H9 (cell line): ENCODE results near the gene LRRC8B. TPM values are rescaled to one million over a fixed set of nuclear protein-coding genes. Genes with fewer than 3 reads are reported as not detected.

Source experiments
- DNase-seq: peaks from one replicate; pipeline ENCODE4 v3.0.0-alpha.2; 2017
- H2AFZ ChIP-seq: one replicate; pipeline ENCODE4 v1.6.1; 2013; ENCODE audit warnings: mild to moderate bottlenecking, low read length, control low read depth, moderate library complexity
- H2AK5ac ChIP-seq: 2 replicates; pipeline ENCODE4 v1.6.1; 2013; ENCODE audit warnings: low read length, control low read depth, mixed read lengths; ENCODE audit not compliant: insufficient read length
- H2BK120ac ChIP-seq: one replicate; pipeline ENCODE4 v1.6.1; 2013; ENCODE audit warnings: low read depth, mild to moderate bottlenecking, low read length, control low read depth, inconsistent platforms; ENCODE audit not compliant: poor library complexity, severe bottlenecking
- H2BK12ac ChIP-seq: 2 replicates; pipeline ENCODE4 v1.6.1; 2013; ENCODE audit warnings: low read length, control low read depth, mixed read lengths, low read depth; ENCODE audit not compliant: insufficient read length
- H2BK15ac ChIP-seq: 2 replicates; pipeline ENCODE4 v1.6.1; 2013; ENCODE audit warnings: low read depth, low read length, control low read depth
- H2BK20ac ChIP-seq: one replicate; pipeline ENCODE4 v1.6.1; 2013; ENCODE audit warnings: low read depth, mild to moderate bottlenecking, low read length, control low read depth, inconsistent platforms; ENCODE audit not compliant: poor library complexity, severe bottlenecking
- H2BK5ac ChIP-seq: 2 replicates; pipeline ENCODE4 v1.6.1; 2013; ENCODE audit warnings: low read length, control low read depth, mixed read lengths; ENCODE audit not compliant: insufficient read length
- H3K14ac ChIP-seq: 2 replicates; pipeline ENCODE4 v1.6.1; 2013; ENCODE audit warnings: low read length, control low read depth; ENCODE audit not compliant: insufficient read depth
- H3K18ac ChIP-seq: 2 replicates; pipeline ENCODE4 v1.6.1; 2013; ENCODE audit warnings: low read depth, mild to moderate bottlenecking, mixed read lengths, low read length, control low read depth; ENCODE audit not compliant: insufficient read length
- H3K23ac ChIP-seq: 2 replicates; pipeline ENCODE4 v1.6.1; 2013; ENCODE audit warnings: low read length, control low read depth, mixed read lengths, low read depth; ENCODE audit not compliant: insufficient read length
- H3K23me2 ChIP-seq: 2 replicates; pipeline ENCODE4 v1.6.1; 2013; ENCODE audit warnings: low read depth, mild to moderate bottlenecking, mixed read lengths, low read length, control low read depth; ENCODE audit not compliant: insufficient read length, poor library complexity, severe bottlenecking
- H3K27ac ChIP-seq: 2 replicates; pipeline ENCODE4 v1.5.1; 2013; ENCODE audit warnings: low read length, control low read depth, mixed read lengths, low read depth; ENCODE audit not compliant: insufficient read length
- H3K27me3 ChIP-seq: 2 replicates; pipeline ENCODE4 v1.6.1; 2013; ENCODE audit warnings: low read length, control low read depth, inconsistent platforms; ENCODE audit not compliant: insufficient read depth
- H3K4ac ChIP-seq: 2 replicates; pipeline ENCODE4 v1.6.1; 2013; ENCODE audit warnings: low read depth, mild to moderate bottlenecking, control low read depth, inconsistent platforms, low read length, moderate library complexity
- H3K4me1 ChIP-seq: 2 replicates; pipeline ENCODE4 v1.6.1; 2013; ENCODE audit warnings: low read length, control low read depth, inconsistent platforms; ENCODE audit not compliant: insufficient read depth
- H3K4me2 ChIP-seq: 2 replicates; pipeline ENCODE4 v1.6.1; 2013; ENCODE audit warnings: low read length, control low read depth, mixed read lengths; ENCODE audit not compliant: insufficient read length, insufficient read depth
- H3K56ac ChIP-seq: 2 replicates; pipeline ENCODE4 v1.6.1; 2013; ENCODE audit warnings: low read depth, mild to moderate bottlenecking, mixed read lengths, low read length, control low read depth; ENCODE audit not compliant: insufficient read length
- H3K79me1 ChIP-seq: 2 replicates; pipeline ENCODE4 v1.6.1; 2013; ENCODE audit warnings: low read depth, mild to moderate bottlenecking, moderate library complexity, low read length, control low read depth, inconsistent platforms; ENCODE audit not compliant: insufficient read depth, poor library complexity, severe bottlenecking
- H3K79me2 ChIP-seq: 2 replicates; pipeline ENCODE4 v1.6.1; 2013; ENCODE audit warnings: low read length, control low read depth, inconsistent platforms; ENCODE audit not compliant: insufficient read depth
- H3K9ac ChIP-seq: 2 replicates; pipeline ENCODE4 v1.6.1; 2013; ENCODE audit warnings: low read length, control low read depth, mixed read lengths; ENCODE audit not compliant: insufficient read length; ENCODE audit errors: extremely low read depth
- H3K9me3 ChIP-seq: one replicate; pipeline ENCODE4 v1.6.1; 2013; ENCODE audit warnings: low read depth, low read length, inconsistent platforms; ENCODE audit not compliant: control insufficient read depth
- H3T11ph ChIP-seq: one replicate; pipeline ENCODE4 v1.6.1; 2013; ENCODE audit warnings: mild to moderate bottlenecking, low read length, control low read depth, inconsistent platforms
- H4K20me1 ChIP-seq: one replicate; pipeline ENCODE4 v1.6.1; 2013; ENCODE audit not compliant: control insufficient read depth, insufficient read length, insufficient read depth
- H4K5ac ChIP-seq: 2 replicates; pipeline ENCODE4 v1.6.1; 2013; ENCODE audit warnings: low read depth, mild to moderate bottlenecking, mixed read lengths, low read length, control low read depth; ENCODE audit not compliant: insufficient read length
- H4K8ac ChIP-seq: replicated peaks from 2 replicates; pipeline ENCODE4 v1.6.1; 2013; ENCODE audit warnings: low read length, control low read depth, mixed read lengths, low read depth; ENCODE audit not compliant: insufficient read length
- H4K91ac ChIP-seq: 2 replicates; pipeline ENCODE4 v1.6.1; 2013; ENCODE audit warnings: low read depth, mild to moderate bottlenecking, moderate library complexity, mixed read lengths, low read length, control low read depth; ENCODE audit not compliant: insufficient read length
- H3K27ac Mint-ChIP-seq, 3 experiments: 2 replicates in 2 of 3; 3 replicates in 1 of 3; pipeline ENCODE4 v1.8.0; 2020 to 2021; ENCODE audit warnings: mixed read lengths in 3 of 3, mild to moderate bottlenecking in 1 of 3, moderate library complexity in 1 of 3
- H3K27me3 Mint-ChIP-seq: 2 replicates; pipeline ENCODE4 v1.8.0; 2021; ENCODE audit warnings: low read depth, mild to moderate bottlenecking, moderate library complexity, mixed read lengths
- H3K36me3 Mint-ChIP-seq, 3 experiments: 2 replicates in 2 of 3; 3 replicates in 1 of 3; pipeline ENCODE4 v1.8.0; 2020 to 2021; ENCODE audit warnings: low read depth in 3 of 3, mixed read lengths in 3 of 3; ENCODE audit not compliant: insufficient read depth in 1 of 3
- H3K4me1 Mint-ChIP-seq, 2 experiments: 2 replicates each; pipeline ENCODE4 v1.8.0; 2020; ENCODE audit warnings: mixed read lengths in 2 of 2
- H3K4me3 Mint-ChIP-seq, 2 experiments: 2 replicates in 1 of 2; 3 replicates in 1 of 2; pipeline ENCODE4 v1.8.0; 2020 to 2021; ENCODE audit warnings: mild to moderate bottlenecking in 2 of 2, mixed read lengths in 2 of 2, moderate library complexity in 1 of 2
- H3K9me3 Mint-ChIP-seq, 2 experiments: 2 replicates in 1 of 2; 3 replicates in 1 of 2; pipeline ENCODE4 v1.8.0; 2020; ENCODE audit warnings: mild to moderate bottlenecking in 2 of 2, mixed read lengths in 2 of 2, moderate library complexity in 1 of 2
- WGBS: extraction: QIAGEN DNeasy Blood & Tissue Kit; methylation state at CpG from one replicate; pipeline ENCODE4 v1.1.7; 2013; ENCODE audit warnings: missing lambda C conversion rate, low lambda C conversion rate, mixed read lengths; ENCODE audit not compliant: insufficient read length; ENCODE audit errors: extremely low coverage; 5-methylcytosine and 5-hydroxymethylcytosine counted together
- total RNA-seq: library from RNA; stranded (reverse); gene quantifications from 2 replicates; pipeline ENCODE4 v1.2.1, GENCODE V29; 2021
- TF ChIP-seq, protein P1 (sequence below): fragments of 200-600 bp; sonication (generic); conservative IDR thresholded peaks from 3 replicates; pipeline ENCODE4 v1.8.0; 2021; ENCODE audit warnings: antibody characterized with exemption, mild to moderate bottlenecking

LRRC8B gene
- total RNA-seq, 1 experiment from 2014 or later = 33.2 TPM

DNA sequence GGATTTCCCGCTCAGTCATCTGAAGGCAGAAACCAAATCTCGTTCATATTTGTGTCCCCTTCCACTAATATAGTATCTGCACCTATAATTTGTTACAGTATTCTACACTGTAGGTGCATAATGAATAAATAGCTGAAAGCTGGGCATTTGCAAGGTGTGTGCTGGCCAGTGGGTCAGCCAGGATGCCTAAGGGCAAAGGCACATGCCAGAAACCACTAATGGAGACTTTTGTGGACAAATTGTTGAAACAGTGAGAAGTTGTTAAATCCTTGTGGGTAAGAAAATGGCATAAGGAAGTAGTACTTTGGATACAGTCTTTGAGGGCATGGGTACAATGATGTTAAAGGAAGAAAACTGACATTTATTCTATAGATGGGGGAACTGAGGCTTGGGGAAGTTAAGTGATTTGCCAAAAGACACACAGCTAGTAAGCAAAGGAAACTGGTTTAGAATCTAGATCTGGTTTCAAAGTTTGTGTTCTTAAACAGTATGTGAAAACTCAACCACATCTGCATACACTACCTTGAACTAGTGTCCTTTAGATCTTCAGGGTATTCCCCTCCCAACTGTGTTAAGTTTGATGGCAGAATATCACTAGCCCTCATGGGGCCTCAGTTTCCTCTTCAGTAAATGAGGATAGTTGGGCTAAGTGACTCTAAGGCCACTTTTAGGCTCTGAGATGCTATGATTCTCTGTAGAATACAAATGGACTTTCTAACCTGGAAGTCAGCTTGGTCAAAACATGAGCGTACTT, 81.8 kb downstream of the LRRC8B start:
- no peaks in the 10 kb centered on the region for H3K27me3 Mint-ChIP-seq
- no peaks in the 10 kb centered on the region for H3K4me1 ChIP-seq
- H3K4me2 ChIP-seq = no peak overlapping the region
- H4K5ac ChIP-seq = no peak overlapping the region
- no CpG with 5 or more reads among the region's 3 CpGs for WGBS
- no peak overlapping the region for H2BK5ac ChIP-seq
- no peak overlapping the region for H3K23ac ChIP-seq
- H3K79me1 ChIP-seq = no peaks in the 10 kb centered on the region
- no peaks in the 10 kb centered on the region for H3K79me2 ChIP-seq
- no peak overlapping the region for H3K27ac ChIP-seq
- H2BK20ac ChIP-seq = no peak overlapping the region
- H3K18ac ChIP-seq = no peak overlapping the region
- no peak overlapping the region for H2AFZ ChIP-seq
- no peak overlapping the region for H3T11ph ChIP-seq
- no peak overlapping the region for H3K14ac ChIP-seq
- H3K23me2 ChIP-seq = no peaks in the 10 kb centered on the region
- no peak overlapping the region for H2AK5ac ChIP-seq
- H3K4me3 Mint-ChIP-seq = no peak overlapping the region
- no peak overlapping the region for H3K56ac ChIP-seq
- no peaks in the 10 kb centered on the region for H3K9me3 ChIP-seq
- H3K27me3 ChIP-seq = no peaks in the 10 kb centered on the region
- no peak overlapping the region for H2BK120ac ChIP-seq
- no peak overlapping the region for H4K91ac ChIP-seq
- H3K27ac Mint-ChIP-seq = no peak overlapping the region
- TF ChIP-seq, protein P1, sequence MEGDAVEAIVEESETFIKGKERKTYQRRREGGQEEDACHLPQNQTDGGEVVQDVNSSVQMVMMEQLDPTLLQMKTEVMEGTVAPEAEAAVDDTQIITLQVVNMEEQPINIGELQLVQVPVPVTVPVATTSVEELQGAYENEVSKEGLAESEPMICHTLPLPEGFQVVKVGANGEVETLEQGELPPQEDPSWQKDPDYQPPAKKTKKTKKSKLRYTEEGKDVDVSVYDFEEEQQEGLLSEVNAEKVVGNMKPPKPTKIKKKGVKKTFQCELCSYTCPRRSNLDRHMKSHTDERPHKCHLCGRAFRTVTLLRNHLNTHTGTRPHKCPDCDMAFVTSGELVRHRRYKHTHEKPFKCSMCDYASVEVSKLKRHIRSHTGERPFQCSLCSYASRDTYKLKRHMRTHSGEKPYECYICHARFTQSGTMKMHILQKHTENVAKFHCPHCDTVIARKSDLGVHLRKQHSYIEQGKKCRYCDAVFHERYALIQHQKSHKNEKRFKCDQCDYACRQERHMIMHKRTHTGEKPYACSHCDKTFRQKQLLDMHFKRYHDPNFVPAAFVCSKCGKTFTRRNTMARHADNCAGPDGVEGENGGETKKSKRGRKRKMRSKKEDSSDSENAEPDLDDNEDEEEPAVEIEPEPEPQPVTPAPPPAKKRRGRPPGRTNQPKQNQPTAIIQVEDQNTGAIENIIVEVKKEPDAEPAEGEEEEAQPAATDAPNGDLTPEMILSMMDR = no peak
- no peak overlapping the region for H2BK15ac ChIP-seq
- DNase-seq = no peak
- no peak overlapping the region for H4K8ac ChIP-seq
- H3K9ac ChIP-seq = no peak overlapping the region
- H2BK12ac ChIP-seq = no peak overlapping the region
- H4K20me1 ChIP-seq = no peaks in the 10 kb centered on the region
- H3K4me1 Mint-ChIP-seq = peaks cover 2 to 11% of the 10 kb centered on the region in 2 experiments; a peak in 3 of 4 replicates
- no peak overlapping the region for H3K4ac ChIP-seq
- H3K36me3 Mint-ChIP-seq = no peaks in the 10 kb centered on the region; a peak in 1 of 7 replicates
- no peaks in the 10 kb centered on the region for H3K9me3 Mint-ChIP-seq
